Stomach (tissue), 4 donors: Measurements from ENCODE around the gene STX4.

Source experiments
- EP300 ChIP-seq: sonication (generic); formaldehyde crosslinking; IDR thresholded peaks from one replicate; pipeline ENCODE4 v1.6.1; 2017; ENCODE audit warnings: antibody characterized with exemption
- POLR2A ChIP-seq, 4 donors: fragments of 450-650 bp; IDR thresholded peaks; one replicate each; pipeline ENCODE4 v1.6.1; 2016; ENCODE audit warnings: antibody characterized with exemption in 4 of 4, control low read depth in 2 of 4, mild to moderate bottlenecking in 1 of 4, moderate library complexity in 1 of 4
- TF ChIP-seq, protein P1 (sequence below), 7 experiments: fragments of 450-650 bp in 4 of 7; fragments of 200-600 bp in 3 of 7; sonication (generic) in 3 of 7; IDR thresholded peaks; one replicate each; pipeline ENCODE4 v1.5.1; 2016 to 2019; ENCODE audit warnings: antibody characterized with exemption in 7 of 7, control low read depth in 2 of 7, mild to moderate bottlenecking in 1 of 7

DNA sequence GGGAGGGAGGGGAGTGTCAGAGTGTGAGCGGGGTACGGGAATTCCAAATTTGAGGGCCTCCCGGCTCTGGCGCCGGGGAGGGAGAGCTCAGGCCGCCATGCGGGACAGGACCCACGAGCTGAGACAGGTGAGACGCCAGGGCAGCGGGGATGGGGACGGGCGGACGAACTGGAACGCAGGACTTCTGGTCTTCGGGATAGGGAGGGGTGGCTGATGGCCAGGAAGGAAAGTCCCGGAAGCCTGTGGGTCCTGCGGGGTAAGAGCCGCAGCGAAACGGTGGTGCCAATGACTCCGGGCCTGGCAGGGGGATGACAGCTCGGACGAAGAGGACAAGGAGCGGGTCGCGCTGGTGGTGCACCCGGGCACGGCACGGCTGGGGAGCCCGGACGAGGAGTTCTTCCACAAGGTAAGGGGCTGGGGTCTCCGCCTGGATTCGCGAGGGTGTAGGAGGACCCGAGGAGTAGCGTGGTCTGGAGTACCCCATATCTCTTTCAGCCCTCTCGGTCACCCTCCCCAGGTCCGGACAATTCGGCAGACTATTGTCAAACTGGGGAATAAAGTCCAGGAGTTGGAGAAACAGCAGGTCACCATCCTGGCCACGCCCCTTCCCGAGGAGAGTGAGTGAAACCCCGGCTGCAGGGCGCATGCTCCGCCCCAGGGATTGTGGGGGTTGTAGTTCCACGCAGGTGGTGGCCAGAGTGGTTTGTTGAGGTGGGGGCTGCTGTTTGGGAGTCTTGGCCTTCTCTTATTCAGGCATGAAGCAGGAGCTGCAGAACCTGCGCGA lies 543 bp downstream of the STX4 start:
- TF ChIP-seq, protein P1, sequence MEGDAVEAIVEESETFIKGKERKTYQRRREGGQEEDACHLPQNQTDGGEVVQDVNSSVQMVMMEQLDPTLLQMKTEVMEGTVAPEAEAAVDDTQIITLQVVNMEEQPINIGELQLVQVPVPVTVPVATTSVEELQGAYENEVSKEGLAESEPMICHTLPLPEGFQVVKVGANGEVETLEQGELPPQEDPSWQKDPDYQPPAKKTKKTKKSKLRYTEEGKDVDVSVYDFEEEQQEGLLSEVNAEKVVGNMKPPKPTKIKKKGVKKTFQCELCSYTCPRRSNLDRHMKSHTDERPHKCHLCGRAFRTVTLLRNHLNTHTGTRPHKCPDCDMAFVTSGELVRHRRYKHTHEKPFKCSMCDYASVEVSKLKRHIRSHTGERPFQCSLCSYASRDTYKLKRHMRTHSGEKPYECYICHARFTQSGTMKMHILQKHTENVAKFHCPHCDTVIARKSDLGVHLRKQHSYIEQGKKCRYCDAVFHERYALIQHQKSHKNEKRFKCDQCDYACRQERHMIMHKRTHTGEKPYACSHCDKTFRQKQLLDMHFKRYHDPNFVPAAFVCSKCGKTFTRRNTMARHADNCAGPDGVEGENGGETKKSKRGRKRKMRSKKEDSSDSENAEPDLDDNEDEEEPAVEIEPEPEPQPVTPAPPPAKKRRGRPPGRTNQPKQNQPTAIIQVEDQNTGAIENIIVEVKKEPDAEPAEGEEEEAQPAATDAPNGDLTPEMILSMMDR (IDR thresholded peaks at IDR 0.05): no peak
- no peak for TF ChIP-seq POLR2A (IDR thresholded peaks at IDR 0.05)
- TF ChIP-seq EP300: no peak
